H1 (cell line): ENCODE results near the gene OBSCN. TPM values are rescaled to one million over a fixed set of nuclear protein-coding genes. Genes with fewer than 3 reads are reported as not detected.

ENCODE experiments used
- RAD21 ChIP-seq, 2 experiments: IDR thresholded peaks in 1 of 2; conservative IDR thresholded peaks in 1 of 2; 2 replicates each; pipeline ENCODE4 v1.6.1; 2011; ENCODE audit warnings: low read depth in 2 of 2, low read length in 2 of 2, improper control_type of control experiment in 1 of 2, inconsistent platforms in 1 of 2, mild to moderate bottlenecking in 1 of 2, moderate library complexity in 1 of 2
- RXRA ChIP-seq: IDR thresholded peaks from 2 replicates; pipeline ENCODE4 v1.6.1; 2011; ENCODE audit warnings: low read depth, mild to moderate bottlenecking, low read length, moderate library complexity; ENCODE audit not compliant: insufficient read depth
- SIRT6 ChIP-seq: IDR thresholded peaks from one replicate; pipeline ENCODE4 v1.7.1; 2012; ENCODE audit warnings: low read length, inconsistent platforms
- SP4 ChIP-seq: IDR thresholded peaks from 2 replicates; pipeline ENCODE4 v1.6.1; 2012; ENCODE audit warnings: low read length, inconsistent platforms
- polyA plus RNA-seq, 7 experiments: library from polyadenylated mRNA; depleted of rRNA in 3 of 7; stranded (reverse) in 5 of 7; unstranded in 2 of 7; fragments of >200 nt in 5 of 7; fragments of 200-250 nt in 2 of 7; gene quantifications; 1 replicate in 5 of 7; 2 replicates in 1 of 7; 4 replicates in 1 of 7; pipeline versions ENCODE4 v1.2.1 to v1.2.3, GENCODE V29; 2011 to 2013; ENCODE audit warnings: missing spikeins in 2 of 7, mixed read lengths in 2 of 7
- total RNA-seq: library from RNA; stranded (reverse); fragmentation: NEBNext Ultra II Directional; extraction: Animal tissue kit (Norgen Biotek cat#: 25700); gene quantifications from 2 replicates; pipeline ENCODE4 v1.2.1, GENCODE V29; 2021
- TF ChIP-seq, protein P1 (sequence below), 3 experiments: IDR thresholded peaks; 1 replicate in 2 of 3; 2 replicates in 1 of 3; pipeline versions ENCODE4 v1.5.1 to v1.6.1; 2011; ENCODE audit warnings: low read length in 3 of 3, mild to moderate bottlenecking in 3 of 3, inconsistent platforms in 2 of 3, low read depth in 1 of 3, moderate library complexity in 1 of 3; ENCODE audit not compliant: insufficient read depth in 1 of 3; ENCODE audit errors: control extremely low read depth in 1 of 3

The OBSCN gene
- total and polyA plus RNA-seq, 2 of the 8 experiments (the other 6 are each of a cell fraction or from before 2014, with no cell fraction given) = 7.5 to 28.4 TPM

DNA sequence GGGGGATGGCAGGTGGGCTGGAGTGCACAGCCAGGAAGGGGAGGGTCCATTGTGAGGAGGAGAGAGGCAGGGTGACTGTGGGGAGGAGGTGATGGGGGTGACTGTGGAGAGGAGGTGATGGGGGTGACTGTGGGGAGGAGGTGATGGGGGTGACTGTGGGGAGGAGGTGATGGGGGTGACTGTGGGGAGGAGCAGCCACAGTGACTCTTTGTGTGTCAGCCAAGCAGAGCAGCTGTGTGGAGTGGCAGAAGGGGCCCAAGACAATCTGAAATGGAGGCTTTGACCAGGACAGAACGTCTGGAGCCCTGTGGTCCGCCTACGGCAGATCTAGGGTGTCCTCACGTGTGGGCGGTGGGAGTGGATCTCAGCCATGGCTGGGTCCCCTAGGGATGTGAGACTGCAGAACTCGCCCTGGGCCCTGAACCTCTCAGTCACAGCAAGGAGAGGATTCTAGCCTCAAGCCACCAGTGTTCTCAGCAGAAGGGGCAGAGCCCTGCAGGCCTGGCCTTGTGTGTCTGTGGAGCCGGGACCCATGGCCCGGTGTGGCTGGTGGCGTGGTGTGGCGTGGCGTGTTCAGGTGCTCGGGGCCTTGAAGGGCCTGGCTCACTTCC is 81.5 kb downstream of the OBSCN start (continued):
- TF ChIP-seq, protein P1, sequence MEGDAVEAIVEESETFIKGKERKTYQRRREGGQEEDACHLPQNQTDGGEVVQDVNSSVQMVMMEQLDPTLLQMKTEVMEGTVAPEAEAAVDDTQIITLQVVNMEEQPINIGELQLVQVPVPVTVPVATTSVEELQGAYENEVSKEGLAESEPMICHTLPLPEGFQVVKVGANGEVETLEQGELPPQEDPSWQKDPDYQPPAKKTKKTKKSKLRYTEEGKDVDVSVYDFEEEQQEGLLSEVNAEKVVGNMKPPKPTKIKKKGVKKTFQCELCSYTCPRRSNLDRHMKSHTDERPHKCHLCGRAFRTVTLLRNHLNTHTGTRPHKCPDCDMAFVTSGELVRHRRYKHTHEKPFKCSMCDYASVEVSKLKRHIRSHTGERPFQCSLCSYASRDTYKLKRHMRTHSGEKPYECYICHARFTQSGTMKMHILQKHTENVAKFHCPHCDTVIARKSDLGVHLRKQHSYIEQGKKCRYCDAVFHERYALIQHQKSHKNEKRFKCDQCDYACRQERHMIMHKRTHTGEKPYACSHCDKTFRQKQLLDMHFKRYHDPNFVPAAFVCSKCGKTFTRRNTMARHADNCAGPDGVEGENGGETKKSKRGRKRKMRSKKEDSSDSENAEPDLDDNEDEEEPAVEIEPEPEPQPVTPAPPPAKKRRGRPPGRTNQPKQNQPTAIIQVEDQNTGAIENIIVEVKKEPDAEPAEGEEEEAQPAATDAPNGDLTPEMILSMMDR (IDR thresholded peaks at IDR 0.05; ENCODE audit: control extremely low read depth in 1 of 3, insufficient read depth in 1 of 3, low read depth in 1 of 3, low read length in 3 of 3) = no peak
- TF ChIP-seq SP4 (no peak), RAD21 (IDR thresholded peaks at IDR 0.05 in 1 of 2, conservative IDR thresholded peaks at IDR 0.05 in 1 of 2; ENCODE audit: low read depth in 2 of 2, low read length in 2 of 2) (no peak), SIRT6 (no peak), RXRA (no peak)
